ENCODE results near the gene PRAMEF33.
"Not testable (repeated sequence)": the region's sequence is repeated elsewhere in the genome, so short reads cannot be mapped to it uniquely, and the experiment has no call there.

DNA sequence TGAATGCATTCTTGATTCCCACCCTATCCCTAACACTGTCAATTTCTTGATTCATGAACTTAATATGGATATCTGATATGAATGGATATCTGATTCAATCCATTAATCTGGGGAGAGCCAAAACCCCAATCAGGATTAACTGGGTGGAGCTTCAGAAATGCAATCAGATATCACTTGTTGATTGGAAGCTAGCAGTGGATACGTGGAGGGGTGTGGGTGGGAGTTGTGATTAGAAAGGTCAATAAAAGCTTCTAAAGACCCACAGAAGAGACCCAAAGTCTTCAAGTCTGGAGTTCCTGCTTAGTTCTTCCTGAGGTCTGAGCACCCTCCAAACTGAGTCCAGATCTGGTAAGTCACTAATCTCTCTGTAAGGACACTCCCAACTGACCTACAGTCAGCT is at the start of gene PRAMEF33:
- not testable (repeated sequence) for TF ChIP-seq POLR2AphosphoS5 (IDR thresholded peaks at IDR 0.05)
- TF ChIP-seq, protein P1, sequence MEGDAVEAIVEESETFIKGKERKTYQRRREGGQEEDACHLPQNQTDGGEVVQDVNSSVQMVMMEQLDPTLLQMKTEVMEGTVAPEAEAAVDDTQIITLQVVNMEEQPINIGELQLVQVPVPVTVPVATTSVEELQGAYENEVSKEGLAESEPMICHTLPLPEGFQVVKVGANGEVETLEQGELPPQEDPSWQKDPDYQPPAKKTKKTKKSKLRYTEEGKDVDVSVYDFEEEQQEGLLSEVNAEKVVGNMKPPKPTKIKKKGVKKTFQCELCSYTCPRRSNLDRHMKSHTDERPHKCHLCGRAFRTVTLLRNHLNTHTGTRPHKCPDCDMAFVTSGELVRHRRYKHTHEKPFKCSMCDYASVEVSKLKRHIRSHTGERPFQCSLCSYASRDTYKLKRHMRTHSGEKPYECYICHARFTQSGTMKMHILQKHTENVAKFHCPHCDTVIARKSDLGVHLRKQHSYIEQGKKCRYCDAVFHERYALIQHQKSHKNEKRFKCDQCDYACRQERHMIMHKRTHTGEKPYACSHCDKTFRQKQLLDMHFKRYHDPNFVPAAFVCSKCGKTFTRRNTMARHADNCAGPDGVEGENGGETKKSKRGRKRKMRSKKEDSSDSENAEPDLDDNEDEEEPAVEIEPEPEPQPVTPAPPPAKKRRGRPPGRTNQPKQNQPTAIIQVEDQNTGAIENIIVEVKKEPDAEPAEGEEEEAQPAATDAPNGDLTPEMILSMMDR (IDR thresholded peaks at IDR 0.05), result not testable (repeated sequence)

All from transverse colon (tissue), 4 donors.